HG03442 (cell line): Measurements from ENCODE around the gene EPHB1.

Source experiments
- ATAC-seq: cut with Tn5 transposase; IDR thresholded peaks from one replicate; pipeline ENCODE4 v1.9.1; 2021; ENCODE audit warnings: mild to moderate bottlenecking, moderate library complexity; ENCODE audit not compliant: unreplicated experiment

EPHB1 gene

DNA sequence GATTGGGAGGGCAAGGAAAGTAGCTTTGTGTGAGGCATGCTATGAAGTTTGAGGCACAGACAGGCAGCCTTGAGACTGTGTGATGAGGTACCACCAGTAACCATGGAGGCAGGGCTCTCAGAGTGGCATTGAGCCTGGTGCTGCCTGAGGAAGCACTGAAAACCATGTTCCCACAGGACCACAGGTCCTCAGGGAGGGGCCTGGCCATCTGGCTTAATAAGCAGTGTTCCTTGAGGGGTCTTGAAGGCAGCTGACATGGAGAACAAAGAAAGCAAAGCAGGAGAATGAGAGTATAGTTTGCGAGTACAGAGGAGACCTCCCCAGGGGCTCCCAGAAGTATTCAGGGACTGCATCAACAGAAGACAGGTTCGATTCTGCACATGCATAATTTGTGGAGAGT, 346.6 kb downstream of the EPHB1 start:
- no peak for ATAC-seq

GRCh38 chr3:135142530-135142929, 347.5 kb downstream of the EPHB1 start:
- ATAC-seq, result no peak

GRCh38 chr3:135143474-135143873, 348.4 kb downstream of the EPHB1 start:
- ATAC-seq, result no peak

- no peak for ATAC-seq
Observed at GRCh38 chr3:135145581-135145980, 350.5 kb downstream of the EPHB1 start.

DNA sequence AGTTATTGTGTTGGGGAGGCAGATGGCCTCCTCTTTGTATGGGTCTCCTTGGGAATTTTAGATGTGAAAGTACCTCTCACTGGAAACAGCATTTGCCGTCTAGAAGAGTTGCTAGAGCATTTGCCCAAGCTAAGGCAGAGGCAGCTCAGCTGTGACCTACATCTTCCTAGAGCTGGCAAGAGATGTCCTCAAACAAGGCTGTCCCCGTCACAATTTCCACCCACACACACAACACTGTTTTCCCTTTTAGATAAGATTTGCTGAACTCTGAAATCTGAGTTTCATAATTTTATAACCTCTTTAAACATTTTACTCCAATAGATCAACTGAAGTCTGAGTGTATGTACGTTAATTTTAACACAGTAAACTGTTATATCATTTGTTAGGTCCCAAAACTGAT, 352.6 kb downstream of the EPHB1 start:
- ATAC-seq, result no peak

- ATAC-seq, result no peak
Observed at GRCh38 chr3:135148398-135149020, 353.4 kb downstream of the EPHB1 start.

GRCh38 chr3:135149707-135150681, 354.9 kb downstream of the EPHB1 start:
- no peak for ATAC-seq

GRCh38 chr3:135154186-135154585, 359.1 kb downstream of the EPHB1 start:
- ATAC-seq, result no peak

DNA sequence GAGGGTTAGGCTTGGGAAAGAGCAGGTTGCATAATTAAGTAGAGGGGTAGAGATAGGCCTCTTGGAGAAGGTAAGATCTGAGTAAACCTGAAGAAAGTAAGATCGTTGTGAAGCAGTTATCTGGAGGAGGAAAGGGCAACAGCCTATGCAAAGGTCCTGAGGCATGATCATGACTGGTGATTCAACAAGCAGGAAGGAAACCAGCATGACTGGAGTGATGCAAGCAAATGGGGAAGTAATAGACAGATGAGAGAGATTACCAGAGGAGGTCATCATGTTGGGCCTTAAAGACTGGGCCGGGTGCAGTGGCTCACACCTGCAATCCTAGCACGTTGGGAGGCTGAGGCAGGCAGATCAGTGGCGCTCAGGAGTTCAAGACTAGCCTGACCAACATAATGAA, 360.2 kb downstream of the EPHB1 start:
- no peak for ATAC-seq

DNA sequence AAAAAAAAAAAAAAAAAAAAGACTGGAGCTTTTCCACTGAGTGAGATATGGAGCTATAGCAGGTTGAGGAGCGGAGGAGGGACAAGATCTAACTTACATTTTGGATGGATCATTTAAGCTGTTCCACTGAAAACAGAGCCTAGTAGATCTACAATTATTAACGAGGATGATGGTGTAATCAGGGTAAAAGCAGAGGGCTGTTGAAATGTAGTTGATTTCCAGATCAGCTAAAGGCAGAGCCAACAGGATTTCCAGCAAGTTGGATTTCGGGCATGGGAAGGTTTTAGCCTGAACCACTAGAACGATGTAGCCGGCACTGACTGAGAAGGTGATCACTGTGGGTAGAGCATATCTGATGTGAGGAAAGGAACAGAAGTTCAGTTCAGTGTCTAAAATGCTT, 360.7 kb downstream of the EPHB1 start:
- no peak for ATAC-seq

- no peak for ATAC-seq
Observed at GRCh38 chr3:135157045-135157740, 362.1 kb downstream of the EPHB1 start.

DNA sequence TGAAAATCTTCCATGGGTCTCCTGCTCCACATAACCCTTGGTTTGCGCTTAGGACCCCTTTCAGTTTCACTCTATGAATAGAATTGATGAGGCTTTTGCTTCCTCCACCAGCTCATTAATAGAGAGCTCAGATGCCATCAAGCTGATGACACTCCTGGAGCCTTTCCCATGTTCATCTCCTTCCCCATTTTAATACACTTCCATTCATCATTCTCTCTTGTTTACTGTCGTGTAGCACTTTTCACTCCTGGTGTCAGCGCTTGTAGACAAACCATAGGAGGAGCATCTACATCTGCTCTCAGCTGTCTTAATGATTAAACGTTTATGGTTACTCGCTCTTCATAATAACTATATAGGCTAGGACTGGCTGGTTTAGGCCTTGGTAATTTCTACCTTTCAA, 363.5 kb downstream of the EPHB1 start:
- no peak for ATAC-seq

DNA sequence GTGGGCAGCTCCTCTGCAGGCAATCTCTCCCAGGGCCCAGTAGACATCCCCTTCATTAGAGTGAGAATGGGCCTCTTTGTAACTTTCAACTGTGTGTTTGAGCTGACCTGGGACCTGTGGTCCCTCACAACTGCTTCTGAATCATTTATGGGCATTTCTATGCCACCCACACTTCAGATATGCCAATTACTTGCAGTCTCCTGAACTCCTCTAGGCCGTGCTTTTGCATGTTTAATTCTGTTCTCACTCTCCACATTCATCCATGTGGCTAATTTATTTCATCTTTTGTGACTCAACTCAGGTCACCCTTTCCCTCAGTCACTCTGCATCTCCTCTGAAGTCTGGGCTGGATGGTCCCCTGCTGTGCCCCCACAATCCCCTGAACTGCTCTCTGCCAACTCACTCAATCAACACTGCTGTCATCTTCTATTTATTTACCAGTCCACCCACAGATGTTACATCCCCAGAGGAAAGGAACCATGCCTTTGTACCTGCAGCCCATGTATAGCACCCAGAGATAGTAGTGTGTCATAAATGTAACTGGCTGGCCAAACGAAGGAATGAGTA, 364.7 kb downstream of the EPHB1 start:
- ATAC-seq, result no peak

- no peak for ATAC-seq
Observed at GRCh38 chr3:135161425-135161824, 366.4 kb downstream of the EPHB1 start.

DNA sequence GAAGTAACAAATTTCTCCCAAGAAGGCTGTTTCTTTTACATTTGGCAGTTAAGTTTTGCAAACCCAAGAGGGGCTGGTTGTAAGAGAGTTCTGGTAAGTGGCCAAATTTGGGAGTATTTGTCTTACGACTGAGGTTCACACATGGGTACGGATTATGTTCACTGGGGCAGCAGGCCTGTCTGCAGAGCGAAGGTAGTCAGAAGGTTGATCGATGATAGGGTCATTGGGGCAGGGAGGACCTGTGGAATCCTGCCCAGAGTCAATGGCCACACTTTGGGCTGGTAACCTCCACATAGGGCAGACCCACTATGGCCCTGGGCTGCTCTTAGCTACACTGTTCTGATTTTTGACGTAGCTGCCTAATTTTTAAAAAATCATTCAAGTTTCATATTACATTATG, 368.6 kb downstream of the EPHB1 start:
- no peak for ATAC-seq

- ATAC-seq, result no peak
Observed at GRCh38 chr3:135165260-135165659, 370.2 kb downstream of the EPHB1 start.

DNA sequence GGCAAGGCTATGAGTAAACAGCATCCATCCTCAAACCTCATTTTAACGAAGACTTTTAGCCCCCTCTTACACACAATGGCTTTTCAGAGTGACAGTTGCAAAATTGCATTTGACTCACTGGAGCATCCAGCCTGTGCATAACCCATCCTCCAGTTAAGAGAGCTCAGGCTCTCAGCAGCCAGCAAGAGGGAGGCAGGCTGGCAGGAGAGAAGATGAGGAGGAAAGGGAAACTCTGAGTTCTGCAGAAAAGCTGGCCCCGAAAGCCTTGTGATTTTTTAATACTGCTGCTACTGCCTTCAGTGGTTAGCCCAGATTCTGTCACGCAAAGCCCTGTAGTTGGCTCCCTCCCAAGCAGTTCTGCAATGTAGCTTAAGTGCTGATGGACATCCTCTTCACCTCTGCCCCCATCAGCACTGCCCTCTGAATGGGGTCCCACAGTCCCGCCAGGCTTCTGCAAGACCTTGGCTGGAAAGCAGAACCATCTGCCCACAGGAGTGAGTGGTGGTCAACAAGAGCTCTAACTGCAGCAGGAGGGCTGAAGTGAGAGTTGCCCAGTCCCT, 371.3 kb downstream of the EPHB1 start:
- no peak for ATAC-seq

DNA sequence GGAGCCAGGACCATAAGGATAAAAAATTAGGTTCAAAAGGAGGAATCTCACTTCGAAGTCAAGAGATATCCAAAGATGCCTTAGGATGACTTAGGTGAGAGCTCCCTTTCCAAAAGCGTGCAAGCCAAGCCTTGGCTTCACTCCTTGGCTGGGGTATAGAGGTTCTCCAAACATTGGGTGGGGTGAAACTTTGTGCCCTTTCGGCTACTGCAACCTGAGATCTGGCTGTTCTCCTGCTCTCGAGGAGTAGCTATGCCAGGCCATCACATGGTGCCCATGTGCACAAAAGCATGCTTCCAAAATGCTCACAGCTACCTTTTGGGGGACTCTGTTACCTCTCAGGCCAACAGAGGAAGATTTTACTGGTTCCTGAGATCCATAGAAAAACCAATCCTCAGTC, 373.8 kb downstream of the EPHB1 start:
- ATAC-seq, result no peak

DNA sequence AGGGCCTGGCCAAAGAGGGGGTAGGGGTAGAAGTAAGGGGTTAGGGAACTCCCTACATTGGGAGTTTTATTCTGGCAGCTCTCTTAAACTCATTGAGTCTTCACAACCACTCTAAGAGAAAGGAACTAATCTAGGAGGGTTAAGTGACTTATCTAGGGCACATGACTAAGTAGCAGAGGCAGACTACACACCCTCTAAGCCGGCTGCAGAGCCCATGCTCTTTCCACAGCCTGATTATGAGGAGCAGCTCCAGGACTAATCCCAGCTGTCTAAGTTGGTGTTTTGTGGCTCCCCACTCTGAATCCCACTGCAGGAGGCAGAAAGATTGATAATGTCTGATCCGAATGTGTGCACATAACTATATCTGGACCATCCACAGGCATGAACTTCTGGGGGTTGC, 374.6 kb downstream of the EPHB1 start:
- ATAC-seq, result no peak

DNA sequence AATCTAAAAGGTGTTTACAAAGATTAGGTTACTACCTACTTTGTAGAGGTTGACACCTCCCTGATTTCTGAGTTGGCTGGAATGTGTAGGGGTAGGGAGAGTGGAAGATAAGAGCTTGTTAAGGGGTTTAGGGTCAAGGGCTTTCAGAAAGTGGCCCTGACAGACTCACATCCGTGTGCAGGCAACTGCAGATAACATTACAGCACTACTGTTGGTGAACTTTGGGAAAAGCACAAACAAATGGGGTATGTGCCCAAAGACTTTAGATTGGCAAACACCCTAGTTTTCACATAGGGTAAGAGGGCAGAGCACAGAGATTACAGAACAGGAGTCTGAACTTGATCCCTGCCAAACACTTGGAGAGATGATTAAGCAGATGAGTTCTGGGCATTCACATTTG, 375.7 kb downstream of the EPHB1 start:
- ATAC-seq, result no peak
